Transverse colon (tissue), 4 donors: ENCODE data around the gene CIRBP. TPM values are rescaled to one million over a fixed set of nuclear protein-coding genes. Genes with fewer than 3 reads are reported as not detected.

Source experiments
- DNase-seq: peaks from one replicate; pipeline ENCODE4 v3.0.0-alpha.2; 2019
- H3K27ac ChIP-seq, 4 donors: fragments of 200-600 bp; sonication (generic); 2 replicates each; pipeline ENCODE4 v1.5.1; 2016 to 2018; ENCODE audit warnings: inconsistent platforms in 4 of 4
- H3K27me3 ChIP-seq: fragments of 200-600 bp; sonication (generic); 2 replicates; pipeline ENCODE4 v1.5.1; 2017; ENCODE audit warnings: inconsistent platforms
- H3K36me3 ChIP-seq, 4 donors: fragments of 200-600 bp; sonication (generic); 2 replicates each; pipeline ENCODE4 v1.5.1; 2017 to 2019; ENCODE audit warnings: inconsistent platforms in 4 of 4
- H3K4me1 ChIP-seq, 4 donors: fragments of 200-600 bp; sonication (generic); 2 replicates each; pipeline ENCODE4 v1.5.1; 2017 to 2020; ENCODE audit warnings: inconsistent platforms in 4 of 4
- H3K4me3 ChIP-seq, 4 donors: fragments of 200-600 bp; sonication (generic); 1 replicate in 1 of 4; 2 replicates in 3 of 4; pipeline versions ENCODE4 v1.5.1 to v1.6.1; 2017 to 2019; ENCODE audit warnings: inconsistent platforms in 4 of 4
- H3K9me3 ChIP-seq, 2 donors: fragments of 200-600 bp; sonication (generic); 2 replicates each; pipeline ENCODE4 v1.5.1; 2017 to 2019; ENCODE audit warnings: inconsistent platforms in 2 of 2
- EP300 ChIP-seq: sonication (generic); formaldehyde crosslinking; IDR thresholded peaks from one replicate; pipeline ENCODE4 v1.6.1; 2017; ENCODE audit warnings: antibody characterized with exemption, low read depth
- POLR2A ChIP-seq: fragments of 450-650 bp; IDR thresholded peaks from one replicate; pipeline ENCODE4 v1.6.1; 2016; ENCODE audit warnings: antibody characterized with exemption, mild to moderate bottlenecking, moderate library complexity
- POLR2AphosphoS5 ChIP-seq, 3 donors: sonication (generic); formaldehyde crosslinking; IDR thresholded peaks; one replicate each; pipeline ENCODE4 v1.6.1; 2016; ENCODE audit warnings: antibody characterized with exemption in 3 of 3
- WGBS, 2 donors: methylation state at CpG; one replicate each; pipeline ENCODE4 v1.1.5; 2018; ENCODE audit warnings: low coverage in 1 of 2; 5-methylcytosine and 5-hydroxymethylcytosine counted together
- in situ Hi-C, 4 donors: fragments of 200-750 bp; cut with MboI; loops; one replicate each; pipeline versions ENCODE4 v1.15.0 to v1.15.1; 2017; ENCODE audit warnings: low sequenced_read_pairs in 3 of 4, low pct_ligation_motif_present in 1 of 4, low pct_unique_long_range_greater_than_20kb in 1 of 4
- intact Hi-C: fragments of 100-400 bp; cut with DNase I; formaldehyde crosslinking; loops from one replicate; pipeline ENCODE4 v1.15.1; 2023; ENCODE audit warnings: low total_unique reads
- total RNA-seq, 4 donors: library from RNA; depleted of rRNA; stranded (reverse); fragments of >200 nt; gene quantifications; one replicate each; pipeline ENCODE4 v1.1.0, GENCODE V29; 2016
- TF ChIP-seq, protein P1 (sequence below), 5 experiments: fragments of 200-600 bp in 3 of 5; fragments of 450-650 bp in 2 of 5; sonication (generic) in 3 of 5; IDR thresholded peaks; 1 replicate in 2 of 5; 2 replicates in 3 of 5; pipeline ENCODE4 v1.5.1; 2016 to 2017; ENCODE audit warnings: antibody characterized with exemption in 5 of 5, inconsistent platforms in 3 of 5, mild to moderate bottlenecking in 2 of 5, moderate library complexity in 1 of 5

The CIRBP gene
- 100 to 1,000 TPM; 431 to 488 (median 460) TPM for total RNA-seq

DNA sequence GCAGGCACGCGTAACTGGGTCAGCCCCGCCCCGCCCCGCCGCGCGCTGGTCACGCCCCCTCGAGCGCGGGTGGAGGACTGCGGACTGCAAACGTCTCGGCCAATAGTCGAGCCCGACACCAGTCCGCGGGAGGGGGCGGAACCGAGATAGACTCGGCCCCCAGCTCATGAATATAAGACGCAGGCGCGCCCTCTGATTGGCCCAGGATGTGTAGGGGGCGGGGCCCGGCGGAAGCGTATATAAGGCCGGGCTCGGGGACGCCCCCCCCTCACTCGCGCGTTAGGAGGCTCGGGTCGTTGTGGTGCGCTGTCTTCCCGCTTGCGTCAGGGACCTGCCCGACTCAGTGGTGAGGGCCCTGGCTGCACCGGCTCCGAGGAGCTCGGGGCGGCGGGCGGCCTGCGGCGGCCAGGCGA, at the start of gene CIRBP:
CIRBP (plus strand) TSS at position 268 of the 413 bp plus-strand sequence. CDS start 1,602 bp downstream, outside the sequence.
- Histone ChIP-seq H3K4me1 (peaks cover 65 to 83% (median 79%) of the 10 kb centered on the region in 4 donors), H3K9me3 (no peaks in the 10 kb centered on the region), H3K27me3 (no peaks in the 10 kb centered on the region), H3K4me3 (peak within 1 kb of the TSS; percentile 71 to 85 (median 74)), H3K27ac (peak within 1 kb of the TSS; percentile 98 to 100 (median 100)), H3K36me3 (peaks cover 0 to 21% (median 9%) of the 10 kb centered on the region in 4 donors)
- WGBS, 2 donors: 1% methylated on average over 44 of the region's 50 CpGs; no CpG with 5 or more reads in 1 of the 2 donors
- intact Hi-C loops: no loop called here
- in situ Hi-C loops: no loop called here
- TF ChIP-seq POLR2A (peak; percentile 97), EP300 (no peak), POLR2AphosphoS5 (IDR thresholded peaks at IDR 0.05) (peak; percentile 94 to 100 (median 99))
- TF ChIP-seq, protein P1, sequence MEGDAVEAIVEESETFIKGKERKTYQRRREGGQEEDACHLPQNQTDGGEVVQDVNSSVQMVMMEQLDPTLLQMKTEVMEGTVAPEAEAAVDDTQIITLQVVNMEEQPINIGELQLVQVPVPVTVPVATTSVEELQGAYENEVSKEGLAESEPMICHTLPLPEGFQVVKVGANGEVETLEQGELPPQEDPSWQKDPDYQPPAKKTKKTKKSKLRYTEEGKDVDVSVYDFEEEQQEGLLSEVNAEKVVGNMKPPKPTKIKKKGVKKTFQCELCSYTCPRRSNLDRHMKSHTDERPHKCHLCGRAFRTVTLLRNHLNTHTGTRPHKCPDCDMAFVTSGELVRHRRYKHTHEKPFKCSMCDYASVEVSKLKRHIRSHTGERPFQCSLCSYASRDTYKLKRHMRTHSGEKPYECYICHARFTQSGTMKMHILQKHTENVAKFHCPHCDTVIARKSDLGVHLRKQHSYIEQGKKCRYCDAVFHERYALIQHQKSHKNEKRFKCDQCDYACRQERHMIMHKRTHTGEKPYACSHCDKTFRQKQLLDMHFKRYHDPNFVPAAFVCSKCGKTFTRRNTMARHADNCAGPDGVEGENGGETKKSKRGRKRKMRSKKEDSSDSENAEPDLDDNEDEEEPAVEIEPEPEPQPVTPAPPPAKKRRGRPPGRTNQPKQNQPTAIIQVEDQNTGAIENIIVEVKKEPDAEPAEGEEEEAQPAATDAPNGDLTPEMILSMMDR (IDR thresholded peaks at IDR 0.05): no peak
- DNase-seq: peak; percentile 100

DNA sequence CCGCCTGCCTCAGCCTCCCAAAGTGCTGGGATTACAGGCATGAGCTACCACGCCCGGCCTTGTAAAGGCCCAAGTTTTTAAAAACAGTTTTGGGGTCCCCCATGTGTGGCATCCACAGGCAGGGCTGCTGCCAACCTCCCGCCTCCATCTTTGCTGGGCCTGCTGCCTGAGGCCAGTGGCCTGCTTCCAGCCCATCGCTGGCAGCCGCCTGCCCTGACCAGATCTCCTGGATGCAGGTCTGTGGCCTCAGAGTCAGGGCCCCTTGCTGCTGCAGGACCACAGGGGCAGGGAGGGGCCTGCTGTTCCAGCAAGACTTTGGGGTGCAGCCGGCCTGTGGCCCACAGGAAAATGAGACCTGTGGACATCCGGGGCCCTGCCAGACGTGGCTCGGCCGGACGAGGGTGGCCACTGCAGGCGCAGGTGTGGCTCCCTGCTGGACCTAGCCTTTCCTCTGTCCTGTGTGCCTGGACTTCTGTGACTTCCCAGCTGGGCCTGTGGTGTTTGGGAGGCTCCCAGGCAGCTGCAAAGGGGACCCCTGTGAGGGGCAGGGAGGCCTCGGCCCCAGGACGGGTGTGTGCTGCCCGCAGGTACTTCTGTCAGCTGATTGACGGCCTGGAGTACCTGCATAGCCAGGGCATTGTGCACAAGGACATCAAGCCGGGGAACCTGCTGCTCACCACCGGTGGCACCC, 49.2 kb upstream of the CIRBP start:
- no peak for DNase-seq
- Histone ChIP-seq H3K4me3 (no peak overlapping the region), H3K27me3 (no peaks in the 10 kb centered on the region), H3K36me3 (peaks cover 0 to 10% (median 0%) of the 10 kb centered on the region in 4 donors), H3K9me3 (no peaks in the 10 kb centered on the region), H3K27ac (no peak overlapping the region), H3K4me1 (peaks cover 19 to 47% (median 25%) of the 10 kb centered on the region in 4 donors)
- intact Hi-C loops: no loop called here
- WGBS, 2 donors: 83 to 91% methylated on average over 2 to 10 of the region's 19 CpGs
- in situ Hi-C loops: no loop called here
- TF ChIP-seq POLR2AphosphoS5 (IDR thresholded peaks at IDR 0.05): no peak
- TF ChIP-seq EP300: no peak
- TF ChIP-seq, protein P1 (IDR thresholded peaks at IDR 0.05): no peak
- no peak for TF ChIP-seq POLR2A

DNA sequence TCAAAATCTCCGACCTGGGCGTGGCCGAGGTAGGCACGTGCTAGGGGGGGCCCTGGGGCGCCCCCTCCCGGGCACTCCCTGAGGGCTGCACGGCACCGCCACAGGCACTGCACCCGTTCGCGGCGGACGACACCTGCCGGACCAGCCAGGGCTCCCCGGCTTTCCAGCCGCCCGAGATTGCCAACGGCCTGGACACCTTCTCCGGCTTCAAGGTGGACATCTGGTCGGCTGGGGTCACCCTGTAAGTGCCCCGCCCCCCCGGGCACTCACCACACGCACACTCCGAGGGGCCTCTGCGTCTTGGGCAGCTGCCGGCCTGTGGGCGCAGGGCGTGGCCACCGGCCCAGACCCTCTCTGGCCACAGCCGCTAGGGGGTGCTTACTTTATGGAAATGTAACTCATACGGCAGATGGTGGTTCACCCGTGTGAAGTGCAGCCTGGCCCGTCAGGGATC, 48.6 kb upstream of the CIRBP start:
- in situ Hi-C loops: no loop called here
- no peak for TF ChIP-seq POLR2A
- Histone ChIP-seq H3K27me3 (no peaks in the 10 kb centered on the region), H3K4me1 (peaks cover 14 to 41% (median 21%) of the 10 kb centered on the region in 4 donors), H3K27ac (no peak overlapping the region), H3K36me3 (peaks cover 0 to 10% (median 0%) of the 10 kb centered on the region in 4 donors), H3K4me3 (no peak overlapping the region), H3K9me3 (no peaks in the 10 kb centered on the region)
- no peak for DNase-seq
- 80% methylated on average over 27 of the region's 33 CpGs; no CpG with 5 or more reads in 1 of the 2 donors for WGBS, 2 donors
- intact Hi-C loops: no loop called here

DNA sequence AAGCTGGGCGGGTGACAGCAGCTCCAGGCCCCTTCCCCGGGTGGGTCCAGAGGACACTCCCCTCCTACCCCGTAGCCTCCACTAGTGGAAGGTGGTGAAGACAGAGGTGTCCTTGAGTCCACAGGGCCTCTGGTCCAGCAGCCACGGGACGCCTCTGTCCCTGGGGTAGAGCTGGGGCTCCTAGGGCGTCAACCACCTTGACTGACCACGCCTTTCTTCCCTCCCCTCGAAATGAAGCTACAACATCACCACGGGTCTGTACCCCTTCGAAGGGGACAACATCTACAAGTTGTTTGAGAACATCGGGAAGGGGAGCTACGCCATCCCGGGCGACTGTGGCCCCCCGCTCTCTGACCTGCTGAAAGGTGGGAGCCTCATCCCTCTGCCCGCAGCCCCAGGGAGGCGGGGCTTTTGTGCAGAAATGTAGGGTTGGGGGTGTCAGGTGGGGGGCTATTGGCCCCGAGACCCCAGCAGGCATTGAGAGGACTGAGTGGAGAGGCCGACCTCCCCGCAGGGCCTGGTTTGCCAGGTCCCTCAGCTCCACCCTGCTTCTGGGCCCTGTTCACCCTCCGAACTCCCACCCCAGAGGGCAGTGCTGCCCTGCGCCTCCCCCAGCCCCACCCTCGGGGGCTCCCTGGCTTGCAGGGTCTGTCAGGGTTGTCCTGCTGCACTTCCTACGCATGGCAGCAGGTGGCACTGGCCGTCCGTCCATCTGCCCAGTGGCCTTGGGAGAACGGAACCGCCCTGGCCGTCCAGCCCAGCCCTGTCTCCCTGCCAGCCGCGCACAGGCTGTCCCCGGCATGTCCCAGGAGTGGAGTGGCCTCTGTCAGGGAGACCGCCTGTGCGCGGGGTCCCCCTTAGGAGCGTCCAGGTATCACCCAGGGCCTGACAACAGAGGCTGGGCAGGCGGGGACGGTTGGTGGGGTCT, 47.9 kb upstream of the CIRBP start:
- no peak overlapping the region for H3K4me3 ChIP-seq
- no peak overlapping the region for H3K27ac ChIP-seq
- in situ Hi-C loops: no loop called here
- peaks cover 9 to 34% (median 17%) of the 10 kb centered on the region in 4 donors for H3K4me1 ChIP-seq
- H3K27me3 ChIP-seq: no peaks in the 10 kb centered on the region
- peaks cover 0 to 10% (median 0%) of the 10 kb centered on the region in 4 donors for H3K36me3 ChIP-seq
- 72 to 80% methylated on average over 2 to 29 of the region's 38 CpGs for WGBS, 2 donors
- DNase-seq: no peak
- TF ChIP-seq, protein P1 (IDR thresholded peaks at IDR 0.05): peak; percentile 54 to 73 (median 67)
- no peak for TF ChIP-seq POLR2A
- intact Hi-C loops: no loop called here
- H3K9me3 ChIP-seq: no peaks in the 10 kb centered on the region
